ENCODE data around the gene ITPRIP.

ITPRIP gene

DNA sequence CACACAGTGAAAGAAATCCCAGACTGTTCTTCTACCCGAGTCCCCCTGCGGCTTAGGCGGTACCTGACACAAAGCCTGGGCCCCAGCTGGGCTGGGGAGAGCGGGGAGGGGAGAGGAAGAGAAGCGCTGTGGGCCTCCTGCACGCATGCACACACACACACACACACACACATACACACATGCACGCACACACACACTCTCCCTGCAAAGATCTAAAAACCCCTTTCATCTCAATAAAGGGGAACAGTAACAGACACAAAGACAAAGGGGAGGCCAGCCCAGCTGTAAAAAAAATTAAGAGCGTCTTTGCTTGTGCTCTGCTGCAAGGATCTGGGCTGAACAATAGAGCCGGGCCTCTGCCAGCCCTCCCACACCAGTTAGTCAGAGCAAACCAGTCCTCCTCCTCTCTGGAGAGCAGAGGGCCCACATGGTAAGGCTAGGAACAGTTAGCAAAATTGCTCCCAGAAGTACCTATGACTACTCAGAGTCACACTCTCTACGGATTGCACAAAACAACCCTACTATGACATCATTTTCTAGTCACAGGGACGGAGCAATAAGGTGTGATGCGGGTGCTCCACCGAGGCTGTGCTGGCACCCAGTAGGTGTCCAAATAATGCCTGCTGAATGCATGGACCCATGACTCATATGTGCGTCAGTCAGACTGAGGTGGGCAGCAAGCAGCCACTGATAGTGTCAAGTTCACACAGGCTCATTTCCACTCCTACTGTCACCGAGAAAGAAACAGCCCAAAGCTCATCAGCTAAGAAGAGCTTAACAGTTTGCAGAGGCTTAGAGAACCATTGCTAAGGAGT is 9.2 kb downstream of the ITPRIP start:
- TF ChIP-seq, protein P1, sequence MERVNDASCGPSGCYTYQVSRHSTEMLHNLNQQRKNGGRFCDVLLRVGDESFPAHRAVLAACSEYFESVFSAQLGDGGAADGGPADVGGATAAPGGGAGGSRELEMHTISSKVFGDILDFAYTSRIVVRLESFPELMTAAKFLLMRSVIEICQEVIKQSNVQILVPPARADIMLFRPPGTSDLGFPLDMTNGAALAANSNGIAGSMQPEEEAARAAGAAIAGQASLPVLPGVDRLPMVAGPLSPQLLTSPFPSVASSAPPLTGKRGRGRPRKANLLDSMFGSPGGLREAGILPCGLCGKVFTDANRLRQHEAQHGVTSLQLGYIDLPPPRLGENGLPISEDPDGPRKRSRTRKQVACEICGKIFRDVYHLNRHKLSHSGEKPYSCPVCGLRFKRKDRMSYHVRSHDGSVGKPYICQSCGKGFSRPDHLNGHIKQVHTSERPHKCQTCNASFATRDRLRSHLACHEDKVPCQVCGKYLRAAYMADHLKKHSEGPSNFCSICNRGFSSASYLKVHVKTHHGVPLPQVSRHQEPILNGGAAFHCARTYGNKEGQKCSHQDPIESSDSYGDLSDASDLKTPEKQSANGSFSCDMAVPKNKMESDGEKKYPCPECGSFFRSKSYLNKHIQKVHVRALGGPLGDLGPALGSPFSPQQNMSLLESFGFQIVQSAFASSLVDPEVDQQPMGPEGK (CRISPR knock-in tag; IDR thresholded peaks at IDR 0.05; ENCODE audit: borderline replicate concordance), result 0 out of 2 replicates have a peak, but pooled peaks have one; percentile 7
- TF ChIP-seq ZNF8 (CRISPR knock-in tag; IDR thresholded peaks at IDR 0.05), result no peak
- TF ChIP-seq PPARA (CRISPR knock-in tag; IDR thresholded peaks at IDR 0.05; ENCODE audit: borderline replicate concordance), result no peak
- TF ChIP-seq TOX (CRISPR knock-in tag; IDR thresholded peaks at IDR 0.05; ENCODE audit: borderline replicate concordance), result no peak
- TF ChIP-seq ZFP3 (CRISPR knock-in tag; IDR thresholded peaks at IDR 0.05), result 0 out of 2 replicates have a peak, but pooled peaks have one; percentile 31
- no peak for TF ChIP-seq ZC3H10 (CRISPR knock-in tag; IDR thresholded peaks at IDR 0.05)
- no peak for TF ChIP-seq ISL1 (CRISPR knock-in tag; IDR thresholded peaks at IDR 0.05)
- TF ChIP-seq TCF4 (CRISPR knock-in tag; IDR thresholded peaks at IDR 0.05; ENCODE audit: borderline replicate concordance), result no peak
- no peak for TF ChIP-seq ZNF70 (CRISPR knock-in tag; IDR thresholded peaks at IDR 0.05)
- no peak for TF ChIP-seq BACH2 (CRISPR knock-in tag; IDR thresholded peaks at IDR 0.05; ENCODE audit: borderline replicate concordance)
- TF ChIP-seq, protein P2, sequence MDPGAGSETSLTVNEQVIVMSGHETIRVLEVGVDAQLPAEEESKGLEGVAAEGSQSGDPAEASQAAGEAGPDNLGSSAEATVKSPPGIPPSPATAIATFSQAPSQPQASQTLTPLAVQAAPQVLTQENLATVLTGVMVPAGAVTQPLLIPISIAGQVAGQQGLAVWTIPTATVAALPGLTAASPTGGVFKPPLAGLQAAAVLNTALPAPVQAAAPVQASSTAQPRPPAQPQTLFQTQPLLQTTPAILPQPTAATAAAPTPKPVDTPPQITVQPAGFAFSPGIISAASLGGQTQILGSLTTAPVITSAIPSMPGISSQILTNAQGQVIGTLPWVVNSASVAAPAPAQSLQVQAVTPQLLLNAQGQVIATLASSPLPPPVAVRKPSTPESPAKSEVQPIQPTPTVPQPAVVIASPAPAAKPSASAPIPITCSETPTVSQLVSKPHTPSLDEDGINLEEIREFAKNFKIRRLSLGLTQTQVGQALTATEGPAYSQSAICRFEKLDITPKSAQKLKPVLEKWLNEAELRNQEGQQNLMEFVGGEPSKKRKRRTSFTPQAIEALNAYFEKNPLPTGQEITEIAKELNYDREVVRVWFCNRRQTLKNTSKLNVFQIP (CRISPR knock-in tag; IDR thresholded peaks at IDR 0.05; ENCODE audit: borderline replicate concordance, low read depth), result no peak
- no peak for TF ChIP-seq RARB (CRISPR knock-in tag; IDR thresholded peaks at IDR 0.05)
- TF ChIP-seq ZFP30 (CRISPR knock-in tag; IDR thresholded peaks at IDR 0.05), result no peak
- ATAC-seq, result peak; percentile 68

DNA sequence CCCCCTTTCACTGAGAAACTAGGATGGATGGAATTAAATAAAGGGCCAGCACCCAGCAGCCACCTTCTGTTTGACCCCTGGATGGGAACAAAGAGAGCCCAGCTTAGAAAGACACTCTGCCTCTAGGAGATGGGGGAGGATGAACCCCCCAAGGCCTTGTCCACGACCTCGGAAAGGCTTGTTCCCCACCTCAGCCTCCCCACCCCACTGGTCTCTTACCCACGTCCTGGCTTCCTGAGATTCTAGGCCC is 9.7 kb downstream of the ITPRIP start:
- TF ChIP-seq ISL1 (CRISPR knock-in tag; IDR thresholded peaks at IDR 0.05), result no peak
- ATAC-seq, result no peak

DNA sequence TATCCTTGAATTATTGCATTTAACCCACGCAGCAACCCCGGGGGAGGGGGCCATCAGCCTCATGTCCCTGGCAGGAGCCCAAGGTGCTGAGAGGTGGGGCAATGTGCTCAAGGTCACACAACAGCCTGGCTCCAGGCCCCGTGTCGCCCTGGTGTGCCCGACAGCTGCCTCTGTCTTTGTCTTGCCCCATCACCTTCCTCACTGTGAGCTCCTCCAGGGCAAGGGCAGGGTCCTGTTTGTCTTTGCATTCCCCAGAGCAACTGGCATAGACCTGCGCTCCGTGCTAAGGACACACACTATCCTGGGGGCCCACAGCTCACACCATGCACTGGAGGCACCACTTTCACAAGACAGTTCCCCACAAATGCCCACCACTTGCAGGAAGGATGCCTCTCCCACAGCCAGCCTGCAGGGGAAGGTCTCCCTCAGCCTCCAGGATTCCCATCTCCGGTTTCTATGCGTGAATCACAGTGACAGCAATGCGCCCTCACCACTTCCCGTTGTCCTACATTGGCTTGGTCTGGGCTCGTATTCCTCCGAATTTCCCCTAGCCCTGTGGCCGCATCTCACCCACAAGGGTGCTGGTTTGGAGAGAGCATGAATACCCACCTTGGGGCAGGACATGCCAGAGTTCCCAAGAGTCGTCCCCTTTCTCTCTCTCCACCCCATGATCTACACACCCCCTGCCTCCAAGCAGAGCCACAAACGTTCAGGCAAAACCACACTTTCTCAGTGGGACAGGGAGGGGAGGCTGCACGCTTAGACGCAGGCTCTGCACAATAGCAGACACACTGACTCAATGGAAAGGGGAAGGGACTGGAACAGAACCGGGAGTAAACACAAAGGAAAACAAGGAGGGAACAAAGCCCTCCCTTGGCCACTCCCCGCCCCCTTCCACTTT is 10.3 kb downstream of the ITPRIP start:
- peak; percentile 69 for ATAC-seq
- TF ChIP-seq TOX (CRISPR knock-in tag; IDR thresholded peaks at IDR 0.05; ENCODE audit: borderline replicate concordance) (no peak), ZC3H10 (CRISPR knock-in tag; IDR thresholded peaks at IDR 0.05) (no peak), TCF4 (CRISPR knock-in tag; IDR thresholded peaks at IDR 0.05; ENCODE audit: borderline replicate concordance) (no peak), ISL1 (CRISPR knock-in tag; IDR thresholded peaks at IDR 0.05) (no peak)
- TF ChIP-seq, protein P3, sequence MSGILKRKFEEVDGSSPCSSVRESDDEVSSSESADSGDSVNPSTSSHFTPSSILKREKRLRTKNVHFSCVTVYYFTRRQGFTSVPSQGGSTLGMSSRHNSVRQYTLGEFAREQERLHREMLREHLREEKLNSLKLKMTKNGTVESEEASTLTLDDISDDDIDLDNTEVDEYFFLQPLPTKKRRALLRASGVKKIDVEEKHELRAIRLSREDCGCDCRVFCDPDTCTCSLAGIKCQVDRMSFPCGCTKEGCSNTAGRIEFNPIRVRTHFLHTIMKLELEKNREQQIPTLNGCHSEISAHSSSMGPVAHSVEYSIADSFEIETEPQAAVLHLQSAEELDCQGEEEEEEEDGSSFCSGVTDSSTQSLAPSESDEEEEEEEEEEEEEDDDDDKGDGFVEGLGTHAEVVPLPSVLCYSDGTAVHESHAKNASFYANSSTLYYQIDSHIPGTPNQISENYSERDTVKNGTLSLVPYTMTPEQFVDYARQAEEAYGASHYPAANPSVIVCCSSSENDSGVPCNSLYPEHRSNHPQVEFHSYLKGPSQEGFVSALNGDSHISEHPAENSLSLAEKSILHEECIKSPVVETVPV (CRISPR knock-in tag; IDR thresholded peaks at IDR 0.05), result no peak
- TF ChIP-seq, protein P4, sequence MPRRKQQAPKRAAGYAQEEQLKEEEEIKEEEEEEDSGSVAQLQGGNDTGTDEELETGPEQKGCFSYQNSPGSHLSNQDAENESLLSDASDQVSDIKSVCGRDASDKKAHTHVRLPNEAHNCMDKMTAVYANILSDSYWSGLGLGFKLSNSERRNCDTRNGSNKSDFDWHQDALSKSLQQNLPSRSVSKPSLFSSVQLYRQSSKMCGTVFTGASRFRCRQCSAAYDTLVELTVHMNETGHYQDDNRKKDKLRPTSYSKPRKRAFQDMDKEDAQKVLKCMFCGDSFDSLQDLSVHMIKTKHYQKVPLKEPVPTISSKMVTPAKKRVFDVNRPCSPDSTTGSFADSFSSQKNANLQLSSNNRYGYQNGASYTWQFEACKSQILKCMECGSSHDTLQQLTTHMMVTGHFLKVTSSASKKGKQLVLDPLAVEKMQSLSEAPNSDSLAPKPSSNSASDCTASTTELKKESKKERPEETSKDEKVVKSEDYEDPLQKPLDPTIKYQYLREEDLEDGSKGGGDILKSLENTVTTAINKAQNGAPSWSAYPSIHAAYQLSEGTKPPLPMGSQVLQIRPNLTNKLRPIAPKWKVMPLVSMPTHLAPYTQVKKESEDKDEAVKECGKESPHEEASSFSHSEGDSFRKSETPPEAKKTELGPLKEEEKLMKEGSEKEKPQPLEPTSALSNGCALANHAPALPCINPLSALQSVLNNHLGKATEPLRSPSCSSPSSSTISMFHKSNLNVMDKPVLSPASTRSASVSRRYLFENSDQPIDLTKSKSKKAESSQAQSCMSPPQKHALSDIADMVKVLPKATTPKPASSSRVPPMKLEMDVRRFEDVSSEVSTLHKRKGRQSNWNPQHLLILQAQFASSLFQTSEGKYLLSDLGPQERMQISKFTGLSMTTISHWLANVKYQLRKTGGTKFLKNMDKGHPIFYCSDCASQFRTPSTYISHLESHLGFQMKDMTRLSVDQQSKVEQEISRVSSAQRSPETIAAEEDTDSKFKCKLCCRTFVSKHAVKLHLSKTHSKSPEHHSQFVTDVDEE (CRISPR knock-in tag; IDR thresholded peaks at IDR 0.05), result no peak

DNA sequence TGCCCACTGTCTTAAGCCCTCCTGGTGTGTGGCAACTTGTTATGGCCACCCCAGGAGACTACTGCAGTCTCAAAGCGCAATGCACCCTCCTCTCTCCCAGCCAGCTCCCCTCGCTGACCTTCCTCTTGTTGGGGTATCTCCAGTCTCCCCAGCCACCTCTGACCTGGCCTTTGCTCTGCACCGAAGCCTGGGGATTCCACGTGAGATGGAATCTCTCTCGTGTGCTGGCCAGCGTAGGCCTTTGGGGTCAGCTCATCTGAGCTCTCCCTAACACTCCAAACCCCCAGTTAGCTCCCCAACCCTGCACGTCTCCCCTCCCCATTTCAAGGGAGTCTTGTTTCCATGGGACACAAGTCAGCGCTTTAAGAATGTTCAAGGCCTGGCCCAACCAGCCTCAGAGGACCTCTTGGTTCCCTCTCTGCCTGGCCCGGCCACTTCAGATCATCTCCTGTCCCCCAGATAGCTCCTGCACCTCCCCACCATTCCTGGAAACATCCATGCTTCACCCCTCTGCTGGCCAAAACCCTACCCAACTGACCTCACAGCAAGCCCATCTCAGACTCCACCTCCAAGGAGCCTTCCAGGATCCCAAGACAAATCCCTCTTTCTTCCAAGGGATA is 11.2 kb downstream of the ITPRIP start:
- no peak for ATAC-seq
- TF ChIP-seq TCF4 (CRISPR knock-in tag; IDR thresholded peaks at IDR 0.05; ENCODE audit: borderline replicate concordance) (no peak), ZNF565 (CRISPR knock-in tag; conservative IDR thresholded peaks at IDR 0.05; ENCODE audit: low read depth) (no peak), ZNF8 (CRISPR knock-in tag; IDR thresholded peaks at IDR 0.05) (no peak), OSR1 (CRISPR knock-in tag; IDR thresholded peaks at IDR 0.05) (no peak), ZFP30 (CRISPR knock-in tag; IDR thresholded peaks at IDR 0.05) (no peak), ZC3H10 (CRISPR knock-in tag; IDR thresholded peaks at IDR 0.05) (no peak), ARNTL (CRISPR knock-in tag; IDR thresholded peaks at IDR 0.05; ENCODE audit: borderline replicate concordance, low read depth) (no peak), ESRRG (CRISPR knock-in tag; IDR thresholded peaks at IDR 0.05) (no peak), TOX (CRISPR knock-in tag; IDR thresholded peaks at IDR 0.05; ENCODE audit: borderline replicate concordance) (no peak), GLIS3 (CRISPR knock-in tag; IDR thresholded peaks at IDR 0.05) (no peak), ZNF70 (CRISPR knock-in tag; IDR thresholded peaks at IDR 0.05) (no peak), ZFP3 (CRISPR knock-in tag; IDR thresholded peaks at IDR 0.05) (no peak)
- TF ChIP-seq, protein P3 (CRISPR knock-in tag; IDR thresholded peaks at IDR 0.05), result no peak
- TF ChIP-seq, protein P5, sequence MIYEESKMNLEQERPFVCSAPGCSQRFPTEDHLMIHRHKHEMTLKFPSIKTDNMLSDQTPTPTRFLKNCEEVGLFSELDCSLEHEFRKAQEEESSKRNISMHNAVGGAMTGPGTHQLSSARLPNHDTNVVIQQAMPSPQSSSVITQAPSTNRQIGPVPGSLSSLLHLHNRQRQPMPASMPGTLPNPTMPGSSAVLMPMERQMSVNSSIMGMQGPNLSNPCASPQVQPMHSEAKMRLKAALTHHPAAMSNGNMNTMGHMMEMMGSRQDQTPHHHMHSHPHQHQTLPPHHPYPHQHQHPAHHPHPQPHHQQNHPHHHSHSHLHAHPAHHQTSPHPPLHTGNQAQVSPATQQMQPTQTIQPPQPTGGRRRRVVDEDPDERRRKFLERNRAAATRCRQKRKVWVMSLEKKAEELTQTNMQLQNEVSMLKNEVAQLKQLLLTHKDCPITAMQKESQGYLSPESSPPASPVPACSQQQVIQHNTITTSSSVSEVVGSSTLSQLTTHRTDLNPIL (CRISPR knock-in tag; IDR thresholded peaks at IDR 0.05; ENCODE audit: low read depth), result no peak
